Right lobe of liver (tissue), 6 donors: Measurements from ENCODE around the gene ZDHHC1. TPM values are rescaled to one million over a fixed set of nuclear protein-coding genes. Genes with fewer than 3 reads are reported as not detected.

ENCODE experiments used
- ATAC-seq, 4 donors: fragments of 200-7000 bp; cut with Tn5 transposase; one replicate each; pipeline ENCODE4 v1.9.1; 2020; ENCODE audit warnings: mild to moderate bottlenecking in 4 of 4, moderate library complexity in 4 of 4
- DNase-seq, 3 donors: peaks; one replicate each; pipeline ENCODE4 v3.0.0-alpha.2; 2020
- H3K27ac ChIP-seq, 3 donors: fragments of 200-600 bp; one replicate each; pipeline ENCODE4 v1.8.0; 2022
- H3K27me3 ChIP-seq, 2 donors: fragments of 200-600 bp; one replicate each; pipeline ENCODE4 v1.8.0; 2022
- H3K36me3 ChIP-seq, 4 donors: fragments of 200-600 bp; sonication (generic) in 1 of 4; one replicate each; pipeline versions ENCODE4 v1.5.1 to v1.8.0; 2017 to 2022; ENCODE audit warnings: control low read depth in 1 of 4
- H3K4me1 ChIP-seq, 4 donors: fragments of 200-600 bp; sonication (generic) in 1 of 4; one replicate each; pipeline versions ENCODE4 v1.5.1 to v1.8.0; 2017 to 2022; ENCODE audit warnings: control low read depth in 1 of 4
- H3K4me3 ChIP-seq, 3 donors: fragments of 200-600 bp; one replicate each; pipeline ENCODE4 v1.8.0; 2022
- H3K9me3 ChIP-seq, 4 donors: fragments of 200-600 bp; sonication (generic) in 1 of 4; one replicate each; pipeline versions ENCODE4 v1.5.1 to v1.8.0; 2017 to 2022; ENCODE audit warnings: control low read depth in 1 of 4
- CTCF ChIP-seq, 4 donors: fragments of 200-600 bp in 3 of 4; fragments of 450-650 bp in 1 of 4; IDR thresholded peaks; one replicate each; pipeline versions ENCODE4 v1.5.1 to v1.8.0; 2016 to 2022; ENCODE audit warnings: antibody characterized with exemption in 4 of 4, mild to moderate bottlenecking in 2 of 4
- POLR2A ChIP-seq: fragments of 450-650 bp; IDR thresholded peaks from one replicate; pipeline ENCODE4 v1.6.1; 2017; ENCODE audit warnings: antibody characterized with exemption, mild to moderate bottlenecking
- WGBS: methylation state at CpG from one replicate; pipeline ENCODE4 v1.1.6; 2018; ENCODE audit warnings: low coverage, low lambda C conversion rate; ENCODE audit not compliant: insufficient coverage; ENCODE audit errors: missing lambda C conversion rate; 5-methylcytosine and 5-hydroxymethylcytosine counted together
- intact Hi-C, 2 donors: fragments of 100-400 bp; cut with DNase I; formaldehyde crosslinking; loops; one replicate each; pipeline versions ENCODE4 v1.11.2 to v1.14.1; 2022
- total RNA-seq, 6 experiments: library from RNA; depleted of rRNA in 2 of 6; stranded (reverse); fragments of >200 nt in 2 of 6; fragmentation: NEBNext Ultra II Directional in 3 of 6; extraction: Animal tissue kit (Norgen Biotek cat#: 25700) in 3 of 6; gene quantifications; one replicate each; pipeline versions ENCODE4 v1.1.0 to v1.2.4, GENCODE V29; 2016 to 2023
- donor health status: DM: no; HTN: yes; CAD: no.
- donor health status: DM: no; HTN: no; CAD: no.
- donor health status: DM: no; HTN: no; CAD: no.
- donor health status: DM: no; HTN: yes; CAD: no.
- donor health status: DM: no; HTN: yes; CAD: no.

ZDHHC1 gene
- total RNA-seq, 6 experiments from 2014 or later: 1.2 to 4.0 (median 1.8) TPM

DNA sequence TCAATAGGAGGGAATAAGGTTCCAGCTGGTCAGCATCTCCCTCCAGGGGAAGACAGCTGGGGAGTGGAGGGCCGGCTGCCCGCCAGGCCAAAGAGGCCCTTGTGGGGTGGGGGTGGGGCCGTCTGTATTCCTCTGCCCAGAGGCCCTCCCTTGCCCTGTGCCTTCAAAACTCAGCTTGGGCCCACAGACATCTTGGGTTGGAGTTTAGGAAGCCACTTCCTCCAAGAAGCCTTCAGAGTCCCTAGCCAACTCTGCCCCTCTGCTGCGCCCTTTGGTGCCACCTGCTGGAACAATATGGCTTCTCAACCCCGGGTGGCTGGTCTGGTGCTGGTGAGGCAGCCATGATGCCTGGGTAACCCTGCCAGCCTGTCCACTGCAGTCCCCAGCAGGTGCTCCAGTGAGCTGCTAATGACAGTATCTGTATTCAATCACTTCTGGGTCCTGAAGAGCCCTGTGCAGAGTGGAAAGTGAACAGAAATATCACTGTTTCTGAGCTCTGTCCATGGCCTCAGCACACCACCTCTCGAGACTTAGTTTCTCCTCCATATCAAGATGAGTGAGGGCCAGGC lies 31.3 kb upstream of the ZDHHC1 start:
- intact Hi-C loops: no loop called here
- peak overlapping the region in 1 of 3 donors; percentile 62 for H3K27ac ChIP-seq
- H3K4me1 ChIP-seq: peaks cover 5 to 73% (median 46%) of the 10 kb centered on the region in 4 donors
- ATAC-seq (no peak), DNase-seq (peak in 1 of 3 donors; percentile 59)
- H3K27me3 ChIP-seq: no peaks in the 10 kb centered on the region
- TF ChIP-seq POLR2A (no peak), CTCF (IDR thresholded peaks at IDR 0.05) (peak; percentile 30 to 49 (median 40))
- no peak overlapping the region for H3K4me3 ChIP-seq
- peaks cover 0 to 3% (median 1%) of the 10 kb centered on the region in 4 donors for H3K36me3 ChIP-seq
- 88% methylated on average over 1 of the region's 6 CpGs for WGBS
- no peaks in the 10 kb centered on the region for H3K9me3 ChIP-seq

DNA sequence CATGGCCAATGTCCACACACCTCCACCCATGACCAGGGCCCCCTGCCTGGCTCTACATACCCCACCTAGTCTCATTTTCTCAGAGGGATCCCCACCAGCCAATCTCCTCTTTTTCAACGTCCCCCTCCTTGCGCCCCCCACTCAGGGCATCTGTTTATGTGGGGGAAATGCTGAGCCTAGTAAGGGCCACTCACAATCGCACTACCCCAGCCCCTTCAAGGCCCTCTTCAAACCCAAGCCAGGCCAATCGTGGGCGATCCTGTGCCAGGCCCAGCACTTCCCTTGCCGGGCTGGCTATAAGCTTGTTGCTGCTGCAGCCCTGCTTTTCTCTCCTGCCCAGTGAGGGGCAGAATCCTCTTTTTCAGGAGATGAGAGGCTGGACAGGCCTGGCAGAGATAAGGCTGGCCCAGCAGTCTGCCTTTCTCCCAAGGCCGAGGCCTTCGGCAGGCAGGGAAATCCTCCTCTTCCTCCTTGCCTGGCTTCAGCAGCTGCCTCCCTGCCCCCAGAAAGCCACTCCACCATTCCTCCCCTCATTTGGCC lies 30.8 kb upstream of the ZDHHC1 start:
- WGBS: 77% methylated on average over 6 of the region's 8 CpGs
- peaks cover 5 to 79% (median 50%) of the 10 kb centered on the region in 4 donors for H3K4me1 ChIP-seq
- peak overlapping the region in 1 of 3 donors; percentile 62 for H3K27ac ChIP-seq
- H3K27me3 ChIP-seq: no peaks in the 10 kb centered on the region
- H3K9me3 ChIP-seq: no peaks in the 10 kb centered on the region
- DNase-seq (no peak), ATAC-seq (no peak)
- intact Hi-C loops: no loop called here
- peaks cover 0 to 3% (median 0%) of the 10 kb centered on the region in 4 donors for H3K36me3 ChIP-seq
- no peak overlapping the region for H3K4me3 ChIP-seq
- no peak for TF ChIP-seq CTCF (IDR thresholded peaks at IDR 0.05)
- TF ChIP-seq POLR2A: no peak

DNA sequence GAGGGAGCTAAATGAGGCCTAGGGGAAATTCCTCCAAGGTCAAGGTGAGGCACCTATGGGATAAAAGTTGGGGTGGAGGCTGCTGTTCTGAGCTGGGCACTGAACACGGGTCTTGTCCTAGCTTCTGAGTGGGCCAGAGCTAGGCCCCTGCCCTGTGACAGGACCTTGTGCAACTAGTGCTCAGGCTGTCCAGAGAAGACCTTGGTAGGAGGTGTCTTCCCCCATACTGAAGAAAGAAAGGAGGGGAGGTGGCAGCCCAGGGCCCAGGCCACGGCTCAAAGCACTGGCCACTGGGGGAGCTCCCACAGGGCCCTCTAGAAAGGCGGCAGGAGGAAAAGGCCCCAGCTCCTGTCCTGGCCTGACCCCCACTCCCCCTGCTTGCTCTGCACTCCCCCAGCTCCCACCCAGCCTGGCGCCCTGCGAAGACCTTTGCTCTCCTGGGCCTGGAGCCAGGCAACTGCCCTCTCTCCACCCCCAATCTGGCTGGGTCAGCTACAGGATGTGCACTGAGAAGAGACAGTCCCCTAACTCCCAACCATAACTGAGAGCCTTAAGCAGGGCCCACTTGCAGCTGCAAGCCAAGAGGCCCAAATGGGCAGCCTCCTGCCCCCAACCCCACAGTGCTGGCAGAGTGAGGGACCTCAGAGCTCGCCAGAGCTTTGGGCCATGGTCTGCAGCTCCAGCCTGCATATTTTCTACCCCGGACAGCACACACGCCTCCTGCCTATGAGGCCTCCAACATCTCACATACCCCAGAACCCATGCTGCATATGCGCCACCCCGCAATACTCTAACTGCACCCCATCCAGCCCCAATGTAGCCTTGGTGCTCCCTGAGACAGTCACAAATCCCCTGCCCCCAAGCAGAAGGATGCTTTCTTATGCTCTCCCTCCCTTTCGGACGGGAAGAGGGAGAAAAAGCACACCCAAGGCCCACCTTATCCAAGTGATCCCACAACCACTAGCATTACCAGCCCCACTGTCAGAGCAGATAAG lies 29.9 kb upstream of the ZDHHC1 start:
- peak overlapping the region in 2 of 3 donors; percentile 52 to 62 for H3K27ac ChIP-seq
- no peaks in the 10 kb centered on the region for H3K36me3 ChIP-seq
- peaks cover 5 to 86% (median 54%) of the 10 kb centered on the region in 4 donors for H3K4me1 ChIP-seq
- H3K9me3 ChIP-seq: no peaks in the 10 kb centered on the region
- H3K4me3 ChIP-seq: no peak overlapping the region
- ATAC-seq: peak; percentile 61 to 73 (median 64)
- intact Hi-C loops: no loop called here
- no peaks in the 10 kb centered on the region for H3K27me3 ChIP-seq
- DNase-seq: peak; percentile 83 to 92 (median 89)
- TF ChIP-seq CTCF (IDR thresholded peaks at IDR 0.05) (no peak), POLR2A (no peak)
- WGBS: 48% methylated on average over 3 of the region's 12 CpGs

- 50% methylated on average over 2 of the region's 3 CpGs for WGBS
- DNase-seq: peak; percentile 83 to 96 (median 93)
- intact Hi-C loops: no loop called here
- H3K4me3 ChIP-seq: no peak overlapping the region
- peaks cover 5 to 87% (median 53%) of the 10 kb centered on the region in 4 donors for H3K4me1 ChIP-seq
- no peaks in the 10 kb centered on the region for H3K27me3 ChIP-seq
- peak overlapping the region in 2 of 3 donors; percentile 52 to 62 for H3K27ac ChIP-seq
- H3K9me3 ChIP-seq: no peaks in the 10 kb centered on the region
- H3K36me3 ChIP-seq: no peaks in the 10 kb centered on the region
- ATAC-seq: peak; percentile 63 to 73 (median 68)
- no peak for TF ChIP-seq POLR2A
- peak in 3 of 4 donors; percentile 12 to 28 (median 25) for TF ChIP-seq CTCF (IDR thresholded peaks at IDR 0.05)
These were observed 29.2 kb upstream of the ZDHHC1 start for GRCh38 chr16:67445441-67445912.
